ENCODE data around the gene CDH13. TPM values are rescaled to one million over a fixed set of nuclear protein-coding genes. Genes with fewer than 3 reads are reported as not detected.

CDH13 gene
- total RNA-seq, 2 donors from 2014 or later: 2.9 TPM; not detected in 1

- intact Hi-C loops (cut with DNase I): no loop called here
- Histone ChIP-seq H3K36me3 (replicated peaks in 1 of 2; ENCODE audit: insufficient read depth in 1 of 2, low read depth in 2 of 2) (no peaks in the 10 kb centered on the region), H3K9me3 (no peaks in the 10 kb centered on the region), H3K27ac (no peak overlapping the region), H3K4me1 (no peaks in the 10 kb centered on the region), H3K4me3 (no peak overlapping the region), H3K27me3 (no peaks in the 10 kb centered on the region)
- ATAC-seq (no peak), DNase-seq (no peak)
- WGBS, 2 donors: 45 to 59% methylated on average over 12 of the region's 12 CpGs
- TF ChIP-seq POLR2A (IDR thresholded peaks at IDR 0.05) (no peak), CTCF (IDR thresholded peaks at IDR 0.05) (no peak)
These were observed 960.4 kb downstream of the CDH13 start for GRCh38 chr16:83587201-83587600.

- Histone ChIP-seq H3K27me3 (no peaks in the 10 kb centered on the region), H3K27ac (no peak overlapping the region), H3K9me3 (no peaks in the 10 kb centered on the region), H3K4me1 (no peaks in the 10 kb centered on the region), H3K36me3 (replicated peaks in 1 of 2; ENCODE audit: insufficient read depth in 1 of 2, low read depth in 2 of 2) (no peaks in the 10 kb centered on the region), H3K4me3 (no peak overlapping the region)
- no peak for TF ChIP-seq CTCF (IDR thresholded peaks at IDR 0.05)
- TF ChIP-seq POLR2A (IDR thresholded peaks at IDR 0.05): no peak
- intact Hi-C loops (cut with DNase I): no loop called here
- DNase-seq (no peak), ATAC-seq (no peak)
- 65 to 80% methylated on average over 3 of the region's 3 CpGs for WGBS, 2 donors
These were observed 961.3 kb downstream of the CDH13 start for GRCh38 chr16:83588070-83588469.

DNA sequence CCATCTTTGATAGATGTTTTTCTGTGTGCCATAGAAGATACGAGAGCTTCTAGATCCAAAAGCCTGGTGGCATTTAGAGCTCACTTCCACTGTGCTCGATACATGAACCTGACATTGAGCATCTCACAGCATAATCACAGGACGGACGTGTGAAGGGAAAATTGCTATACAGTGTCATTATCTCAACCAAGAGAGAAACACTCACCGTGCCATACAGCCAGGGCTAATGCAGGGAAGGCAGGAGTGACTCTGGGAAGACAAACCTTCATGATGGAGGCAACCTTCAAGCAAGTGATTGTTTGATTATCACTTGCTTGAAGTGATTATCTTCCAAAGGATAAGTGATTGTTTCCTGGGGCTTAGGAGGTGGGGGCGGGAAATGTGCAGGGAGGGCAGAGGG is 962.8 kb downstream of the CDH13 start:
- H3K27me3 ChIP-seq: no peaks in the 10 kb centered on the region
- TF ChIP-seq CTCF (IDR thresholded peaks at IDR 0.05): no peak
- TF ChIP-seq POLR2A (IDR thresholded peaks at IDR 0.05): no peak
- no peak overlapping the region for H3K4me3 ChIP-seq
- DNase-seq (no peak), ATAC-seq (no peak)
- intact Hi-C loops (cut with DNase I): no loop called here
- no peak overlapping the region for H3K27ac ChIP-seq
- 49 to 54% methylated on average over 6 of the region's 6 CpGs for WGBS, 2 donors
- H3K4me1 ChIP-seq: no peaks in the 10 kb centered on the region
- no peaks in the 10 kb centered on the region for H3K36me3 ChIP-seq (replicated peaks in 1 of 2; ENCODE audit: insufficient read depth in 1 of 2, low read depth in 2 of 2)
- no peaks in the 10 kb centered on the region for H3K9me3 ChIP-seq

GRCh38 chr16:83592778-83593177 is 966.0 kb downstream of the CDH13 start:
- Histone ChIP-seq H3K27ac (no peak overlapping the region), H3K4me1 (no peaks in the 10 kb centered on the region), H3K9me3 (no peaks in the 10 kb centered on the region), H3K4me3 (no peak overlapping the region), H3K36me3 (replicated peaks in 1 of 2; ENCODE audit: insufficient read depth in 1 of 2, low read depth in 2 of 2) (no peaks in the 10 kb centered on the region), H3K27me3 (no peaks in the 10 kb centered on the region)
- intact Hi-C loops (cut with DNase I): no loop called here
- 55 to 65% methylated on average over 7 of the region's 7 CpGs for WGBS, 2 donors
- no peak for DNase-seq
- ATAC-seq: no peak
- TF ChIP-seq CTCF (IDR thresholded peaks at IDR 0.05): no peak
- no peak for TF ChIP-seq POLR2A (IDR thresholded peaks at IDR 0.05)

- TF ChIP-seq POLR2A (IDR thresholded peaks at IDR 0.05): no peak
- TF ChIP-seq CTCF (IDR thresholded peaks at IDR 0.05): no peak
- ATAC-seq: no peak
- H3K9me3 ChIP-seq: no peaks in the 10 kb centered on the region
- intact Hi-C loops (cut with DNase I): no loop called here
- H3K4me3 ChIP-seq: no peak overlapping the region
- no peaks in the 10 kb centered on the region for H3K36me3 ChIP-seq (replicated peaks in 1 of 2; ENCODE audit: insufficient read depth in 1 of 2, low read depth in 2 of 2)
- no peaks in the 10 kb centered on the region for H3K27me3 ChIP-seq
- 64 to 74% methylated on average over 15 of the region's 15 CpGs for WGBS, 2 donors
- H3K4me1 ChIP-seq: no peaks in the 10 kb centered on the region
- no peak for DNase-seq
- no peak overlapping the region for H3K27ac ChIP-seq
These were observed 973.2 kb downstream of the CDH13 start for GRCh38 chr16:83599789-83600462.

Data from body of pancreas (tissue), 4 donors.